Upper lobe of left lung (tissue), 6 donors: ENCODE measurements around the gene SDC3. TPM values are rescaled to one million over a fixed set of nuclear protein-coding genes. Genes with fewer than 3 reads are reported as not detected.

Experiments used
- ATAC-seq, 2 donors: fragments of 200-7000 bp; cut with Tn5 transposase; one replicate each; pipeline ENCODE4 v1.9.1; 2022; ENCODE audit warnings: mild to moderate bottlenecking in 2 of 2, moderate library complexity in 2 of 2; ENCODE audit not compliant: low FRiP score in 2 of 2
- DNase-seq, 2 donors: peaks; one replicate each; pipeline ENCODE4 v3.0.0-alpha.2; 2019 to 2020
- H3K27ac ChIP-seq, 4 donors: fragments of 200-600 bp; sonication (generic); one replicate each; pipeline ENCODE4 v1.5.1; 2016 to 2019
- H3K27me3 ChIP-seq, 4 donors: fragments of 200-600 bp; sonication (generic); one replicate each; pipeline ENCODE4 v1.5.1; 2017 to 2019
- H3K36me3 ChIP-seq, 4 donors: fragments of 200-600 bp; sonication (generic); one replicate each; pipeline ENCODE4 v1.5.1; 2016 to 2019
- H3K4me1 ChIP-seq, 4 donors: fragments of 200-600 bp; sonication (generic); one replicate each; pipeline ENCODE4 v1.5.1; 2018 to 2019
- H3K4me3 ChIP-seq, 4 donors: fragments of 200-600 bp; sonication (generic); one replicate each; pipeline ENCODE4 v1.5.1; 2017 to 2019; ENCODE audit warnings: mild to moderate bottlenecking in 2 of 4, moderate library complexity in 1 of 4
- H3K9me3 ChIP-seq, 4 donors: fragments of 200-600 bp; sonication (generic); one replicate each; pipeline ENCODE4 v1.5.1; 2018 to 2019
- EP300 ChIP-seq, 4 donors: sonication (generic); formaldehyde crosslinking; IDR thresholded peaks; one replicate each; pipeline ENCODE4 v1.5.1; 2017; ENCODE audit warnings: antibody characterized with exemption in 4 of 4, control low read depth in 2 of 4
- POLR2A ChIP-seq, 4 donors: fragments of 450-650 bp; IDR thresholded peaks; one replicate each; pipeline ENCODE4 v1.5.1; 2016 to 2017; ENCODE audit warnings: antibody characterized with exemption in 4 of 4, mild to moderate bottlenecking in 2 of 4
- POLR2AphosphoS5 ChIP-seq, 2 donors: sonication (generic); formaldehyde crosslinking; IDR thresholded peaks; one replicate each; pipeline ENCODE4 v1.5.1; 2017; ENCODE audit warnings: antibody characterized with exemption in 2 of 2
- WGBS, 2 donors: methylation state at CpG; one replicate each; pipeline ENCODE4 v1.1.5; 2017 to 2018; 5-methylcytosine and 5-hydroxymethylcytosine counted together
- total RNA-seq, 6 donors: library from RNA; depleted of rRNA in 4 of 6; stranded (reverse); fragments of >200 nt in 4 of 6; gene quantifications; one replicate each; pipeline versions ENCODE4 v1.1.0 to v1.2.1, GENCODE V29; 2016 to 2021
- TF ChIP-seq, protein P1 (sequence below), 6 experiments: fragments of 450-650 bp in 4 of 6; fragments of 200-600 bp in 2 of 6; sonication (generic) in 2 of 6; IDR thresholded peaks; one replicate each; pipeline ENCODE4 v1.5.1; 2016 to 2019; ENCODE audit warnings: antibody characterized with exemption in 6 of 6
- donor health status: DM: no; HTN: no; CAD: no; lungs with moderate emphysema.
- donor health status: DM: no; HTN: yes; CAD: no; lungs with severe emphysema.

SDC3 gene
- total RNA-seq, 6 donors from 2014 or later = 15.8 to 65.8 (median 30.1) TPM

DNA sequence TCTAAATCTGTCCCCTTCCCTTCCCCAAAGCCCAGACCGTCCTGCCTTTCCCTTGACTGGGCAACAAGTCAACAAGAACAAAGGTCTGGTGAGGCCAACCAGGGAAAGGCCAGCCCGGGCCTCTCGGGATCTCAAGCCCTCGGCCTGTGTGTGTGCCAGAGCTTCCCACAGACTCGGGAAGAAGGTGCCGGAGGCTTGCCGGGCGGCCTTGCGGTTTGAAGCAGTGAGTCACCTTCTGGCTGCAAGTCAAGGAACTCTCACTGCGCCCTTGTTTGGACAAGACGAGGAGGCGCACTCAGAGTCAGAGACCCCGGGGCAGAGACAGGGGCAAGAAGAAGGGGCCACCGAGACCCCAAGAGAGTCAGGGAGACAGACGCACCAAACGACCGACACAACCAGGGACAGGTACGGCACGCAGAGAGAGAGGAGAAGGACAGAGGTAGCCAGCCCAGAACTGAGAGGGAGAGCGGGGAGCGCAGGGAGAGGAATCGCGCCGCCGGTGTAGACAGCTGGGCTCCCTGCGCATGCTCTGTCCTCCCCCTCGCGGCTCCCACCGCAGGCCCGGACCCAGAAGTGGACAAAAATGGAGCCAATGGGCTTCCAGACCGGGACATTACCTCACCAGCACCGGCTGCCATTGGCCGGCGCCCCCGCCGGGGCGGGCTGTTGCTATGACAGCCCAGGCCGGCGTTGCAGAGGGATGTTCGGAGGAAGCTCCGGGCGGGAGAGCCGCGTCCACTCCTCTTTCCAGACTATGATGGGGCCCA is 84.4 kb downstream of the SDC3 start:
- DNase-seq = peak; percentile 97 to 98
- Histone ChIP-seq H3K27ac (peak overlapping the region; percentile 85 to 93 (median 89)), H3K36me3 (no peaks in the 10 kb centered on the region), H3K9me3 (no peaks in the 10 kb centered on the region), H3K27me3 (no peaks in the 10 kb centered on the region), H3K4me3 (peak overlapping the region in 3 of 4 donors; percentile 33 to 42 (median 35)), H3K4me1 (peaks cover 15 to 25% (median 18%) of the 10 kb centered on the region in 4 donors)
- WGBS, 2 donors = 0 to 1% methylated on average over 36 to 39 of the region's 44 CpGs
- TF ChIP-seq POLR2A (IDR thresholded peaks at IDR 0.05) (peak in 3 of 4 donors; percentile 71 to 85 (median 75)), POLR2AphosphoS5 (IDR thresholded peaks at IDR 0.05) (peak; percentile 86 to 90), EP300 (IDR thresholded peaks at IDR 0.05) (peak in 1 of 4 donors; percentile 4)
- TF ChIP-seq, protein P1, sequence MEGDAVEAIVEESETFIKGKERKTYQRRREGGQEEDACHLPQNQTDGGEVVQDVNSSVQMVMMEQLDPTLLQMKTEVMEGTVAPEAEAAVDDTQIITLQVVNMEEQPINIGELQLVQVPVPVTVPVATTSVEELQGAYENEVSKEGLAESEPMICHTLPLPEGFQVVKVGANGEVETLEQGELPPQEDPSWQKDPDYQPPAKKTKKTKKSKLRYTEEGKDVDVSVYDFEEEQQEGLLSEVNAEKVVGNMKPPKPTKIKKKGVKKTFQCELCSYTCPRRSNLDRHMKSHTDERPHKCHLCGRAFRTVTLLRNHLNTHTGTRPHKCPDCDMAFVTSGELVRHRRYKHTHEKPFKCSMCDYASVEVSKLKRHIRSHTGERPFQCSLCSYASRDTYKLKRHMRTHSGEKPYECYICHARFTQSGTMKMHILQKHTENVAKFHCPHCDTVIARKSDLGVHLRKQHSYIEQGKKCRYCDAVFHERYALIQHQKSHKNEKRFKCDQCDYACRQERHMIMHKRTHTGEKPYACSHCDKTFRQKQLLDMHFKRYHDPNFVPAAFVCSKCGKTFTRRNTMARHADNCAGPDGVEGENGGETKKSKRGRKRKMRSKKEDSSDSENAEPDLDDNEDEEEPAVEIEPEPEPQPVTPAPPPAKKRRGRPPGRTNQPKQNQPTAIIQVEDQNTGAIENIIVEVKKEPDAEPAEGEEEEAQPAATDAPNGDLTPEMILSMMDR (IDR thresholded peaks at IDR 0.05) = peak in 1 of 6 experiments; percentile 3
- ATAC-seq = peak; percentile 95 to 97

DNA sequence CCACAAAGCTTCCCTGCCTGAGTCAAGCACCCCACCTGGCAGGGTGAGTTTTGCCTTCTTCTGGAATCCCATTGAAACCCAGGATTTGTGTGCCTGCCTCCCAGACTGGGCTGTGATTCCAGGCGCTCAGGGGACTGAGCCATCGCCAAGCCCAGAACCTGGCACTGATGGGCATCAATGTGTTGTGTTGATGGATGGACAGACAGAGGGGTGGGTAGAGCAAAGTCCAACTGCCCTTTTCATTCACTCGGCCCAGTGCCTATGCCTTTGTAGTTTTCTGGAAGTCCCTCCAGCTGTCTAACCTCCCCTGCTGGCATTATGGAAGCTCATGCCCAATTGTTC is 85.0 kb downstream of the SDC3 start:
- peak overlapping the region; percentile 85 to 93 (median 89) for H3K27ac ChIP-seq
- H3K4me3 ChIP-seq = peak overlapping the region in 3 of 4 donors; percentile 33 to 42 (median 35)
- 46 to 81% methylated on average over 3 of the region's 3 CpGs for WGBS, 2 donors
- ATAC-seq (no peak), DNase-seq (no peak)
- H3K36me3 ChIP-seq = no peaks in the 10 kb centered on the region
- TF ChIP-seq, protein P1 (IDR thresholded peaks at IDR 0.05) = no peak
- TF ChIP-seq EP300 (IDR thresholded peaks at IDR 0.05) = no peak
- TF ChIP-seq POLR2A (IDR thresholded peaks at IDR 0.05) = no peak
- no peak for TF ChIP-seq POLR2AphosphoS5 (IDR thresholded peaks at IDR 0.05)
- H3K4me1 ChIP-seq = peaks cover 15 to 30% (median 20%) of the 10 kb centered on the region in 4 donors
- no peaks in the 10 kb centered on the region for H3K27me3 ChIP-seq
- no peaks in the 10 kb centered on the region for H3K9me3 ChIP-seq

DNA sequence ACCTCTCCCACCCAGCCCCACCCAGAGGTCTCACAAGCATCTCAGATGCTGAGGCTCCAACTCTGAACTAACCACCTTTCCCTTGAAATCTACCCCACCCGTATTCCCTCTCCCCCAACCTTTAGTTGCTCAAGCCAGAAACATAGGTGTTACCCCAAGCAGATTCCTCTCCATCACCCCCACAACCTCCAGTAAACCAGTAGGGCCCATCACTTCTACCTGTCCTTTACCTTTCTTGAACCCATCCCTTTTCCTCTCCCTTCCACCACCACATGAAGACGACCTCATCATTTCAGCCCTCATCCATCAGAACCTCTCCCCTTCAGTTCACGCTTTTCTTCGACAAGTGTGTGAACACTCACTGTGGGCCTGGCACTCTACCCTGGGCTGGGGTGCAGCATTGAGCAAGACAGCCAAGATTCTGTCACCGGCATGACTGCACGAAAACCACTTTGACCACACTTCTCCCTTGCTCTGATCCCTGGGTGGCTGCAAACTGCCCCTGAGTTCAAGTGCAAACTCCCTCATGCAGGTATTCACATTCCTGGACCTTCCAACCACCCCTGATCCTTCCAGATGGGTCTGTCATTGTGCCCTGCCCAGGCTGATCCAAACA is 85.5 kb downstream of the SDC3 start:
- no peak overlapping the region for H3K4me3 ChIP-seq
- ATAC-seq (no peak), DNase-seq (peak in 1 of 2 donors; percentile 63)
- H3K4me1 ChIP-seq = peaks cover 15 to 30% (median 22%) of the 10 kb centered on the region in 4 donors
- H3K27me3 ChIP-seq = no peaks in the 10 kb centered on the region
- WGBS, 2 donors = 40 to 54% methylated on average over 6 of the region's 6 CpGs
- TF ChIP-seq POLR2AphosphoS5 (IDR thresholded peaks at IDR 0.05) = peak in 1 of 2 donors; percentile 13
- no peak for TF ChIP-seq EP300 (IDR thresholded peaks at IDR 0.05)
- TF ChIP-seq, protein P1 (IDR thresholded peaks at IDR 0.05) = no peak
- no peaks in the 10 kb centered on the region for H3K9me3 ChIP-seq
- peak overlapping the region; percentile 85 to 93 (median 89) for H3K27ac ChIP-seq
- no peaks in the 10 kb centered on the region for H3K36me3 ChIP-seq

DNA sequence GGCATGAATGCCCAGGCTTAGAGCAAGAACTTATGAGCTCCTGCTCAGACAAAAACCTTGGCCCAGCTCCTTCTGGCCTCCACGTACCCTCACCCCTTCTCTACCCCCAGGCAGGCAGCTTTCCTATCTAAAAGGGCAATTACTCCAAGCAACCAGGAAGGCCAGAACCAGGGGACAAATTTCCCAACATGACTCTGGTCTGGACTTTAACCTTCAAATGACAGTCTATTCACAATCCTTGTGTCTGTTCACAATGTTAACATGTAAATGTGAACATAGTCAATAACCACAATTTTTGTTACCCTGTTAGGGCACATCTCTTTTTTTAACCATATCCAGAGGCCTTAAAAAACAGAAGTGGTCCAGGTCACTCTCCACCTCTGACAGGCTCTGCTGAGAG is 86.6 kb downstream of the SDC3 start:
- Histone ChIP-seq H3K36me3 (no peaks in the 10 kb centered on the region), H3K27ac (no peak overlapping the region), H3K27me3 (no peaks in the 10 kb centered on the region), H3K9me3 (no peaks in the 10 kb centered on the region), H3K4me1 (peaks cover 15 to 30% (median 22%) of the 10 kb centered on the region in 4 donors), H3K4me3 (no peak overlapping the region)
- TF ChIP-seq EP300 (IDR thresholded peaks at IDR 0.05) = no peak
- TF ChIP-seq, protein P1 (IDR thresholded peaks at IDR 0.05) = no peak
- TF ChIP-seq POLR2AphosphoS5 (IDR thresholded peaks at IDR 0.05) = no peak
- 82 to 85% methylated on average over 1 of the region's 1 CpG for WGBS, 2 donors
- ATAC-seq (no peak), DNase-seq (no peak)
